Activated naive CD8-positive, alpha-beta T cell treated with anti-CD3 and anti-CD28 coated beads, Interleukin-2, amount 10 ng/mL, durations not matched to agents 7 days and 5 days (primary cell): Measurements from ENCODE around the gene ADGRL1. TPM values are rescaled to one million over a fixed set of nuclear protein-coding genes. Genes with fewer than 3 reads are reported as not detected.
A peak's percentile ranks its signal among the peaks of the same experiment; 100 is the strongest.
"Not testable (repeated sequence)": the region's sequence is repeated elsewhere in the genome, so short reads cannot be mapped to it uniquely, and the experiment has no call there.

Experiments used
- ATAC-seq: fragments of 150-1000 bp; cut with Tn5 transposase; one replicate; pipeline ENCODE4 v1.10.0; 2021; ENCODE audit warnings: low read depth, moderate library complexity
- POLR2A ChIA-PET: fragments of 350-600 bp; sonication (Branson Sonifier 250); formaldehyde crosslinking; loops from one replicate; lab custom pipeline; 2021; ENCODE audit warnings: antibody characterized with exemption; lab: Charles Lee
- DNase-seq: peaks from one replicate; pipeline ENCODE4 v3.0.0; 2021
- H3K27ac Mint-ChIP-seq: one replicate; pipeline ENCODE4 v1.8.0; 2022; ENCODE audit warnings: mild to moderate bottlenecking, mixed read lengths
- H3K27me3 Mint-ChIP-seq: one replicate; pipeline ENCODE4 v1.8.0; 2022; ENCODE audit warnings: mild to moderate bottlenecking, moderate library complexity, mixed read lengths
- H3K36me3 Mint-ChIP-seq: one replicate; pipeline ENCODE4 v1.8.0; 2021; ENCODE audit warnings: mild to moderate bottlenecking, mixed read lengths
- H3K4me1 Mint-ChIP-seq: one replicate; pipeline ENCODE4 v1.8.0; 2021; ENCODE audit warnings: mixed read lengths
- H3K4me3 Mint-ChIP-seq: one replicate; pipeline ENCODE4 v1.8.0; 2022; ENCODE audit warnings: mild to moderate bottlenecking, moderate library complexity, mixed read lengths
- H3K9me3 Mint-ChIP-seq: one replicate; pipeline ENCODE4 v1.8.0; 2021; ENCODE audit warnings: mixed read lengths
- total RNA-seq, 2 experiments: library from RNA; stranded (reverse); gene quantifications; one replicate each; pipeline ENCODE4 v1.2.3, GENCODE V29; 2021

ADGRL1 gene
- total RNA-seq, 2 experiments from 2014 or later: 15.0 to 16.4 TPM

DNA sequence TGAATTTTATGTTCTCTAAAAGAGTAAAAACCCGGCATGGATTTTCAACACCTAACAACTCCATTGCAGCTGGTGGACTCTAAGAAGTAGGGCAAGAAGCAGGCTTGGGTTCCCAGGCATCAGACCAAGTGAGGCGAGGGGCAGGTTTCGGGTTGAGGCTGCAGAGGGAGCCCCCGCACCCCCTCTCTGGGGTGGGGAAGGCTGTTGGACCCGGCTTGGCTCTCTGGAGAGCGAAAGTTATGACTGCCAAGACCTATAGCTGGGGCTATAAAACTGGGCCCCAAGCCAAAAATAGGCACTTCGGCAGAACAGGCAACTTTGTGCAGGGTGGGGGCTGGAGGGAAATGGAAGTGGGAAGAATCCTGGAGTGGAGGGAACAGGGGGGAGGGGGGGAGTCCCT lies 1.8 kb upstream of the ADGRL1 start:
- Mint-ChIP-seq H3K4me3 (peak overlapping the region; percentile 85), H3K4me1 (peaks cover 13% of the 10 kb centered on the region), H3K27me3 (peaks cover 47% of the 10 kb centered on the region)
- DNase-seq, H3K9me3 Mint-ChIP-seq, ATAC-seq, H3K27ac Mint-ChIP-seq, H3K36me3 Mint-ChIP-seq: not testable (repeated sequence)
- POLR2A ChIA-PET: interaction anchor here (0.6 to 0.7 kb wide), 2 partner anchors 154 to 356 kb away, joined by 3 to 4 read pairs; no protein-coding TSS in a partner anchor

- Mint-ChIP-seq H3K27ac (peak overlapping the region; percentile 82), H3K27me3 (peaks cover 47% of the 10 kb centered on the region), H3K4me1 (peaks cover 13% of the 10 kb centered on the region), H3K4me3 (peak overlapping the region; percentile 85)
- H3K9me3 Mint-ChIP-seq, H3K36me3 Mint-ChIP-seq: not testable (repeated sequence)
- DNase-seq (peak; percentile 85), ATAC-seq (peak; percentile 69)
- POLR2A ChIA-PET: interaction anchor here (0.6 to 0.7 kb wide), 3 partner anchors 72 to 355 kb away, joined by 3 to 4 read pairs (median 4); no protein-coding TSS in a partner anchor
These were observed 1.1 kb upstream of the ADGRL1 start for GRCh38 chr19:14206737-14207726.

- not testable (repeated sequence) for H3K9me3 Mint-ChIP-seq
- ATAC-seq: peak; percentile 7
These were observed 339 bp upstream of the ADGRL1 start for GRCh38 chr19:14206308-14206707.

GRCh38 chr19:14204676-14205451 lies 1.1 kb downstream of the ADGRL1 start:
- H3K9me3 Mint-ChIP-seq, DNase-seq, H3K36me3 Mint-ChIP-seq, ATAC-seq, POLR2A ChIA-PET: not testable (repeated sequence)
- Mint-ChIP-seq H3K27ac (peak overlapping the region; percentile 63), H3K27me3 (peaks cover 37% of the 10 kb centered on the region), H3K4me3 (peak overlapping the region; percentile 76), H3K4me1 (peaks cover 16% of the 10 kb centered on the region)

More at GRCh38 chr19:14206308-14206707, 339 bp upstream of the ADGRL1 start:
- H3K27ac Mint-ChIP-seq, H3K4me3 Mint-ChIP-seq, H3K36me3 Mint-ChIP-seq, POLR2A ChIA-PET, DNase-seq: not testable (repeated sequence)
- peaks cover 16% of the 10 kb centered on the region for H3K4me1 Mint-ChIP-seq
- peaks cover 49% of the 10 kb centered on the region for H3K27me3 Mint-ChIP-seq

DNA sequence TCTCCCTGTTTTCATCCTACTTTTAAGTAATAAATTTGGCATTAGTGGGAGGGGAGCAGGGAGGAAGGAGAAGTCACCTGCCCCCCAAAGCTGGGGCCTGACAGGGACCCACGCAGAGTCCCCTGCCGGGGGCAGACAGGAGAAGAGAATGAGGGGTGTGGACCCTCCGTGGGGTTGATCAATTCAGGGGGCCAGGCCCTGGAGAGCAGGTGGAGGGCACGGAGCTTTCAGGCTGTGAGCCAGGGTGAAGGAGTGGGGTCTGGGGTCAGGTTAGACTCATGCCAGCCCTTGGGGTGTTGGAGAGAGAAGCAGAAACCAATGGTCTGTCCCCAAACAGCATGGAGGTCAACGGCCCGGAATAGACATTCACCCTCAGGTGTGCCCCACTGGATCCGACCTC lies 1.8 kb downstream of the ADGRL1 start:
- POLR2A ChIA-PET, ATAC-seq, DNase-seq, H3K9me3 Mint-ChIP-seq, H3K36me3 Mint-ChIP-seq: not testable (repeated sequence)
- Mint-ChIP-seq H3K27ac (peak overlapping the region; percentile 63), H3K4me3 (peak overlapping the region; percentile 76), H3K4me1 (peaks cover 13% of the 10 kb centered on the region), H3K27me3 (peaks cover 33% of the 10 kb centered on the region)

DNA sequence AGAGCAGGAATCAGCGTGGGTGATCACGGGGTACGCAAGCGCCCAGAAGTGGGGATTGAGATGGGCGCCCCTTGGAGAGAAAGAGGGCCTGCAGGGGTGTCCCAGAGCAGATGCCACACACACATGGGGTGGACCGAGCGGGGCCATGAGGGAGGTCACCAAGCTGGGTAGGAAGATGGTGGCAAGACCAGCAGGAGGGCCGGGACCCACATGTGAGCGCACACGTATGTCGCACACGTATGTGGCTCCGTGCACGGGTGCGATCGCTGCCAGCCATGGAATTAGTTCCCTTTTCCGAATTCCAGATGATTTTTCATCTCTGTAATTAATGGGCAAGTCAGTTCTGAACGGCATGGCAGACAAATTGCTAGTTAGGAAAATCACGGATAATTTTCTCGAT lies 2.2 kb downstream of the ADGRL1 start:
- H3K27me3 Mint-ChIP-seq: peaks cover 29% of the 10 kb centered on the region
- DNase-seq, H3K36me3 Mint-ChIP-seq, POLR2A ChIA-PET, H3K4me3 Mint-ChIP-seq, H3K9me3 Mint-ChIP-seq, ATAC-seq, H3K27ac Mint-ChIP-seq: not testable (repeated sequence)
- peaks cover 13% of the 10 kb centered on the region for H3K4me1 Mint-ChIP-seq

DNA sequence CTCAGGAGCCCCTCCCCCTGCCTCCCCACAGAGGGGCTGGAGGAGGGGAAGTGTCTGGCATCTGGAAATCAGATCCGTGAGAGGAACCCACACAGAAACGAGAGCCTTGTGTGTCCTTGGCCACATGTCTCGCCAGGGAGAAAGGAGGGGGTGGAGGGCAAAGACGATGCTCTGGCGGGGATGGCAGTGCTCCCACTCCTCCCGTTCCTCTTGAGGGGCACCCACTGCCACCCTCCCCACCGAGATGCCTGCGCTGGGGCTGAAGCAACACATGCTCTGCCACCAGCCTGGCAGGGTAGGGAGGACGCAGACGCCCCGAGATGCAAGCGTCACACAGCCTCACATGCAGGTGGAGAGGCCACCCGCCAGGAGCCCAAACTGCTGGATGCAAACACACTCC lies 2.8 kb downstream of the ADGRL1 start:
- Mint-ChIP-seq H3K36me3 (no peaks in the 10 kb centered on the region), H3K4me1 (peaks cover 13% of the 10 kb centered on the region), H3K27me3 (peaks cover 23% of the 10 kb centered on the region), H3K27ac (no peak overlapping the region), H3K4me3 (no peak overlapping the region), H3K9me3 (no peaks in the 10 kb centered on the region)
- DNase-seq (no peak), ATAC-seq (no peak)
- POLR2A ChIA-PET: no interaction called here

- H3K27ac Mint-ChIP-seq, ATAC-seq, DNase-seq, H3K9me3 Mint-ChIP-seq, H3K4me3 Mint-ChIP-seq, H3K36me3 Mint-ChIP-seq, POLR2A ChIA-PET, H3K4me1 Mint-ChIP-seq: not testable (repeated sequence)
- peaks cover 17% of the 10 kb centered on the region for H3K27me3 Mint-ChIP-seq
These were observed 4.5 kb downstream of the ADGRL1 start for GRCh38 chr19:14201481-14201880.

DNA sequence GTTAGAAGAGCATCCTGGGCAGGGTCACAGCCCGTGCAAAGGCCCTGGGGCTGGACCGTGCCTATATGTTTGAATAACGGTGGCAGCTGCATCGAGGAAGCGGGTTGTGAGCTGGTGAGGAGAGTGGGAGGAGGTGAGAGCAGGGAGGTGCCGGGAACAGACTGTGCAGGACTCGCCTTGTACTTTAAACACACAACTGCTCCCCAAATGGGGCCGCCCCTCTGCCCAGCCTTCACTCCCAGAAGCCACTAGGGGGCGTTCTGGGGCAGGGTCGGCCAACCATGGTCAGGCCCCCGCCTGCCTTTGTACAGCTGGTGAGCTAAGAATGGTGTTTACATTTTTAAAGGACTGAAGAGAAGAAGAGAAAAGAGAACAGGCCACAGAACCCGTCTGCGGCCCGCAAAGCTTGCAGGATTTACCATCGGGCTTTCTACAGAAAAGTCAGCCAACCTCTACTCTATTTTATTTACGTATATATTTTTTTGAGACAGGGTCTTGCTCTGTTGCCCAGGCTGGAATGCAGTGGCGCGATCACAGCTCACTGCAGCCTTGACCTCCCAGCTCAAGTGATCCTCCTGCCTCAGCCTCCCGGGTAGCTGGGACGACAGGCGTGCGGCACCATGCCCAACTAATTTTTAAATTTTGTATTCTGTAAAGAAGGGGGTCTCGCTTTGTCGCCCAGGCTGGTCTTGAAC lies 5.7 kb downstream of the ADGRL1 start:
- not testable (repeated sequence) for H3K27ac Mint-ChIP-seq, H3K36me3 Mint-ChIP-seq, H3K9me3 Mint-ChIP-seq, H3K4me3 Mint-ChIP-seq
- ATAC-seq: peak; percentile 49
- Mint-ChIP-seq H3K27me3 (peaks cover 17% of the 10 kb centered on the region), H3K4me1 (peaks cover 13% of the 10 kb centered on the region)
- POLR2A ChIA-PET: interaction anchor here (0.6 kb wide), 2 partner anchors 75 to 186 kb away, joined by 4 read pairs; no protein-coding TSS in a partner anchor
- peak; percentile 61 for DNase-seq

GRCh38 chr19:14198384-14199376 lies 7.3 kb downstream of the ADGRL1 start:
- POLR2A ChIA-PET: interaction anchor here (0.6 to 0.8 kb wide), 2 partner anchors 62 to 158 kb away, joined by 4 read pairs; partner anchors contain the start of gene ASF1B
- Mint-ChIP-seq H3K36me3 (no peaks in the 10 kb centered on the region), H3K27ac (no peak overlapping the region), H3K4me1 (peaks cover 11% of the 10 kb centered on the region), H3K4me3 (no peak overlapping the region), H3K9me3 (no peaks in the 10 kb centered on the region), H3K27me3 (peaks cover 3% of the 10 kb centered on the region)
- no peak for DNase-seq
- no peak for ATAC-seq

DNA sequence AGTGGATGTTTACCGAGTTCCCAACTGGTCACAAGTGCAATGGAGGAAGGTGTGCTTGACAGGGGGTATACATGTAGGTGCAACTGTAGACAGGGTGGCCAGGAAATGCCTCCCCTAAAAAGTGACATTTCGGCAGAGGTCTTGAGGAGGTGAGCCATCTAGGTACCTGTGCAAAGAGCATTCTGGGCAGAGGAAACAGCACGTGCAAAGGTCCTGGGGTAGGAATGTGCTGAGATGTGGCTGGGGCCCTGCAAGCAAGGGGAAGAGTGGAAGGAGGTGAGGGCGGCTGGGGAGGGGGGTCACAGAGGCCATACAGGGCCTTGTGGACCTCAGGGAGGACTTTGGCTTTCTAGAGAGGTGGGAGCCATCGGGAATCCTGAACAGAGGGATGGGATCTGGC lies 8.1 kb downstream of the ADGRL1 start:
- Mint-ChIP-seq H3K4me1 (peaks cover 11% of the 10 kb centered on the region), H3K4me3 (no peak overlapping the region), H3K9me3 (no peaks in the 10 kb centered on the region), H3K27me3 (peaks cover 2% of the 10 kb centered on the region), H3K27ac (no peak overlapping the region), H3K36me3 (no peaks in the 10 kb centered on the region)
- ATAC-seq: no peak
- DNase-seq: no peak
- POLR2A ChIA-PET: no interaction called here

GRCh38 chr19:14197288-14197687 lies 8.7 kb downstream of the ADGRL1 start:
- H3K27ac Mint-ChIP-seq, H3K36me3 Mint-ChIP-seq, H3K4me3 Mint-ChIP-seq, H3K9me3 Mint-ChIP-seq, H3K27me3 Mint-ChIP-seq, POLR2A ChIA-PET, DNase-seq, ATAC-seq: not testable (repeated sequence)
- peaks cover 11% of the 10 kb centered on the region for H3K4me1 Mint-ChIP-seq
